Measurements from ENCODE around the gene PHF10. TPM values are rescaled to one million over a fixed set of nuclear protein-coding genes. Genes with fewer than 3 reads are reported as not detected.
"Not testable (repeated sequence)": the region's sequence is repeated elsewhere in the genome, so short reads cannot be mapped to it uniquely, and the experiment has no call there.

The PHF10 gene
- total RNA-seq, 1 donor from 2014 or later, result 45.7 TPM

- Histone ChIP-seq H3K4me3 (no peak overlapping the region), H3K4me1 (peaks cover 40% of the 10 kb centered on the region), H3K36me3 (peaks cover 18% of the 10 kb centered on the region), H3K27ac (no peak overlapping the region), H3K27me3 (ENCODE audit: low read depth) (no peaks in the 10 kb centered on the region), H3K9me3 (no peaks in the 10 kb centered on the region)
- DNase-seq (no peak), ATAC-seq (no peak)
- no peak for TF ChIP-seq CTCF (IDR thresholded peaks at IDR 0.05)
- intact Hi-C loops (cut with DNase I), result loop anchor here (10.0 kb wide), 1 partner anchor 55 kb away; the partner anchor contains the start of genes DYNLT2 and ERMARD
These were observed 24.0 kb downstream of the PHF10 start for GRCh38 chr6:169700296-169700695.

DNA sequence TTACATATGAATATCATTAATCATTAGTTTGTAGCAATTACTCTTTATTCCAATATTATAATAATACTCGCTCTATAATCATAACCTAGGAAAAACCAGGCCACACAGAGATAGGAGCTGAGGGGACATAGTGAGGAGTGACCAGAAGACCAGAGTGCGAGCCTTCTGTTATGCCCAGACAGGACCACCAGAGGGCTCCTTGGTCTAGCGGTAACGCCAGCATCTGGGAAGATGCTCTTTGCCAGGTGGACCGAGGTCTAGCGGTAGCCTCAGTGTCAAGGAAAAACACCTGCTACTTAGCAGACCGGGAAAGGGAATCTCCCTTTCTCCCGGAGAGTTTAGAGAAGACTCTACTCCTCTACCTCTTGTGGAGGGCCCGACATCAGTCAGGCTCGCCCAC, 27.2 kb downstream of the PHF10 start:
- ATAC-seq; H3K27ac ChIP-seq; DNase-seq; intact Hi-C loops (cut with DNase I); H3K36me3 ChIP-seq; H3K9me3 ChIP-seq; H3K27me3 ChIP-seq (ENCODE audit: low read depth); H3K4me3 ChIP-seq: not testable (repeated sequence)
- peak; percentile 31 for TF ChIP-seq CTCF (IDR thresholded peaks at IDR 0.05)
- peaks cover 16% of the 10 kb centered on the region for H3K4me1 ChIP-seq

GRCh38 chr6:169695131-169695530, 29.2 kb downstream of the PHF10 start:
- no peak for TF ChIP-seq CTCF (IDR thresholded peaks at IDR 0.05)
- DNase-seq, result no peak
- Histone ChIP-seq H3K9me3 (peaks cover 5% of the 10 kb centered on the region), H3K36me3 (no peaks in the 10 kb centered on the region), H3K27me3 (ENCODE audit: low read depth) (no peaks in the 10 kb centered on the region), H3K4me3 (no peak overlapping the region), H3K27ac (no peak overlapping the region), H3K4me1 (peaks cover 4% of the 10 kb centered on the region)
- peak in 1 of 2 donors; percentile 19 for ATAC-seq
- intact Hi-C loops (cut with DNase I), result no loop called here

DNA sequence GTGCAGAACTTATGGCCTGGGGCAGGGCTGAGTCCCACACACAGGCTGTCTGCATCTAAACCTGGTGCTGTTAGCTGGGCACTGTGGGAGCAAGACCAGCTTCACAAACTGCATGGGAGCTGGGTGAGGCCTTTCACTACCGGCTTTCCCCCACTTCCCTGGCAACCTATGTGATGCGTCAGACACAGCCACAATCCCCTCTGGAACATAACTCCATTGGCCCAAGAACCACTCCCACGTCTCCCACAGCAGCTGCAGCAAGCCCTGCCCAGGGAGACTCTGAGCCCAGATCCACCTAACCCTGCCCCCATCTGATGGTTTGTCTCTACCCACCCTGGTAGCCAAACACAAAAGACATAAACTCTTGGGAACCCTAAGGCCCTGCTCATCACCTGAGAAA, 31.8 kb downstream of the PHF10 start:
- Histone ChIP-seq H3K4me1 (no peaks in the 10 kb centered on the region), H3K9me3 (peaks cover 5% of the 10 kb centered on the region), H3K27ac (no peak overlapping the region), H3K27me3 (ENCODE audit: low read depth) (no peaks in the 10 kb centered on the region), H3K36me3 (peaks cover 7% of the 10 kb centered on the region), H3K4me3 (no peak overlapping the region)
- TF ChIP-seq CTCF (IDR thresholded peaks at IDR 0.05), result no peak
- ATAC-seq (no peak), DNase-seq (no peak)
- intact Hi-C loops (cut with DNase I), result no loop called here

GRCh38 chr6:169691260-169691659, 33.0 kb downstream of the PHF10 start:
- DNase-seq, result no peak
- Histone ChIP-seq H3K27me3 (ENCODE audit: low read depth) (no peaks in the 10 kb centered on the region), H3K36me3 (peaks cover 10% of the 10 kb centered on the region), H3K4me1 (no peaks in the 10 kb centered on the region), H3K9me3 (peaks cover 5% of the 10 kb centered on the region), H3K27ac (no peak overlapping the region), H3K4me3 (no peak overlapping the region)
- no peak for ATAC-seq
- intact Hi-C loops (cut with DNase I), result no loop called here
- no peak for TF ChIP-seq CTCF (IDR thresholded peaks at IDR 0.05)

DNA sequence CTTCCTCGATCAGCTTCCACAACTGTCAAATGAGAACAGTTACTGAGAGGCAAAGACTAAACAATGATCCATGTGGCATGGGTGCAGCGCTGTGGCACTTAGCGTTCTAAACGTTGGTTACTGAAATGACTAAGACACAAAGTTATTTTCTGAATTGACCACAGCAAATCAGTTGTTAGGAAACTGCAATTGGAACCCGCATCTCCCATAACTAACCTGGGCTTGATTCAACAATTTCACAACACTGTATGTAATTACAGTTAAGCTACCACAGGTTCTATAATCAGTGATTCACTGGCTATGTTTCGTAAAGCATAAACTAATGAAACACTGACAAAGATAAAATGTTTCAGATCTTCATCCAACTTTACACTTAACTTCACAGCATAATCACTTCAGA, 35.0 kb downstream of the PHF10 start:
- peaks cover 17% of the 10 kb centered on the region for H3K9me3 ChIP-seq
- H3K36me3 ChIP-seq, result peaks cover 10% of the 10 kb centered on the region
- H3K27ac ChIP-seq, result no peak overlapping the region
- ATAC-seq, result no peak
- no peaks in the 10 kb centered on the region for H3K27me3 ChIP-seq (ENCODE audit: low read depth)
- TF ChIP-seq CTCF (IDR thresholded peaks at IDR 0.05), result no peak
- no peak overlapping the region for H3K4me3 ChIP-seq
- no peak for DNase-seq
- no peaks in the 10 kb centered on the region for H3K4me1 ChIP-seq
- intact Hi-C loops (cut with DNase I), result no loop called here

Data from lower lobe of right lung (tissue), 2 donors.